GM21381 (cell line): ENCODE measurements around the gene ELF5.

Experiments
- ATAC-seq: cut with Tn5 transposase; IDR thresholded peaks from one replicate; pipeline ENCODE4 v1.9.1; 2021; ENCODE audit warnings: mild to moderate bottlenecking, moderate library complexity; ENCODE audit not compliant: unreplicated experiment

Gene ELF5

GRCh38 chr11:34513682-34514449, at the start of gene ELF5:
ELF5 (minus strand) TSS chr11:34513794; CDS start chr11:34505749, 8,045 bp downstream.
- no peak for ATAC-seq

- no peak for ATAC-seq
Measured at GRCh38 chr11:34562976-34563375, 49.4 kb upstream of the ELF5 start.

GRCh38 chr11:34560511-34560910, 46.9 kb upstream of the ELF5 start:
- ATAC-seq: no peak

GRCh38 chr11:34558673-34559072, 45.1 kb upstream of the ELF5 start:
- ATAC-seq: no peak

- no peak for ATAC-seq
Measured at GRCh38 chr11:34558211-34558610, 44.6 kb upstream of the ELF5 start.

GRCh38 chr11:34552270-34552669, 38.7 kb upstream of the ELF5 start:
- ATAC-seq: no peak

- ATAC-seq: no peak
Measured at GRCh38 chr11:34549271-34549670, 35.7 kb upstream of the ELF5 start.

- no peak for ATAC-seq
Measured at GRCh38 chr11:34548278-34548677, 34.7 kb upstream of the ELF5 start.

- no peak for ATAC-seq
Measured at GRCh38 chr11:34546511-34547209, 33.1 kb upstream of the ELF5 start.

GRCh38 chr11:34542089-34542488, 28.5 kb upstream of the ELF5 start:
- ATAC-seq: no peak

GRCh38 chr11:34540870-34541269, 27.3 kb upstream of the ELF5 start:
- ATAC-seq: no peak

GRCh38 chr11:34537636-34538035, 24.0 kb upstream of the ELF5 start:
- no peak for ATAC-seq

GRCh38 chr11:34536056-34536455, 22.5 kb upstream of the ELF5 start:
- ATAC-seq: no peak

GRCh38 chr11:34534826-34535225, 21.2 kb upstream of the ELF5 start:
- no peak for ATAC-seq

GRCh38 chr11:34531663-34532062, 18.1 kb upstream of the ELF5 start:
- no peak for ATAC-seq

GRCh38 chr11:34530545-34531234, 17.1 kb upstream of the ELF5 start:
- no peak for ATAC-seq

- no peak for ATAC-seq
Measured at GRCh38 chr11:34529643-34530042, 16.0 kb upstream of the ELF5 start.

- ATAC-seq: no peak
Measured at GRCh38 chr11:34528072-34528471, 14.5 kb upstream of the ELF5 start.

- no peak for ATAC-seq
Measured at GRCh38 chr11:34525888-34526657, 12.5 kb upstream of the ELF5 start.

- ATAC-seq: no peak
Measured at GRCh38 chr11:34525098-34525497, 11.5 kb upstream of the ELF5 start.

GRCh38 chr11:34524696-34525095, 11.1 kb upstream of the ELF5 start:
- no peak for ATAC-seq
